Nephron (organoid): ENCODE data around the gene CCDC106.

ENCODE experiments used
- H3K27ac Mint-ChIP-seq, 3 experiments: 2 replicates each; pipeline ENCODE4 v1.8.0; 2020; ENCODE audit warnings: mixed read lengths in 3 of 3, mild to moderate bottlenecking in 2 of 3, moderate library complexity in 1 of 3
- H3K27me3 Mint-ChIP-seq: 2 replicates; pipeline ENCODE4 v1.8.0; 2021; ENCODE audit warnings: low read depth, mild to moderate bottlenecking, moderate library complexity, mixed read lengths
- H3K36me3 Mint-ChIP-seq: 2 replicates; pipeline ENCODE4 v1.8.0; 2020; ENCODE audit warnings: low read depth, mixed read lengths
- H3K4me1 Mint-ChIP-seq: 2 replicates; pipeline ENCODE4 v1.8.0; 2020; ENCODE audit warnings: mixed read lengths
- H3K4me3 Mint-ChIP-seq, 3 experiments: 2 replicates each; pipeline ENCODE4 v1.8.0; 2020; ENCODE audit warnings: mild to moderate bottlenecking in 3 of 3, mixed read lengths in 3 of 3, moderate library complexity in 2 of 3
- H3K9me3 Mint-ChIP-seq: 2 replicates; pipeline ENCODE4 v1.8.0; 2020; ENCODE audit warnings: mixed read lengths
- CTCF ChIP-seq, 3 experiments: fragments of 200-600 bp; sonication (generic); IDR thresholded peaks; one replicate each; pipeline ENCODE4 v1.5.0; 2021; ENCODE audit warnings: antibody characterized with exemption in 3 of 3; ENCODE audit not compliant: unreplicated experiment in 3 of 3

The CCDC106 gene

GRCh38 chr19:55650126-55650557 is 2.1 kb downstream of the CCDC106 start:
- Mint-ChIP-seq H3K4me3 (peak overlapping the region; percentile 78 to 87 (median 83)), H3K27ac (peak overlapping the region; percentile 70 to 91 (median 74)), H3K9me3 (no peaks in the 10 kb centered on the region), H3K4me1 (peaks cover 31% of the 10 kb centered on the region), H3K27me3 (no peaks in the 10 kb centered on the region), H3K36me3 (peaks cover 24% of the 10 kb centered on the region)
- no peak for TF ChIP-seq CTCF (IDR thresholded peaks at IDR 0.05; ENCODE audit: unreplicated experiment in 3 of 3)

GRCh38 chr19:55650602-55651230 is 2.7 kb downstream of the CCDC106 start:
- Mint-ChIP-seq H3K9me3 (no peaks in the 10 kb centered on the region), H3K4me1 (peaks cover 29% of the 10 kb centered on the region), H3K36me3 (peaks cover 18% of the 10 kb centered on the region), H3K4me3 (peak overlapping the region; percentile 78 to 87 (median 83)), H3K27me3 (no peaks in the 10 kb centered on the region), H3K27ac (peak overlapping the region; percentile 70 to 91 (median 74))
- TF ChIP-seq CTCF (IDR thresholded peaks at IDR 0.05; ENCODE audit: unreplicated experiment in 3 of 3), result no peak

- Mint-ChIP-seq H3K9me3 (no peaks in the 10 kb centered on the region), H3K27me3 (no peaks in the 10 kb centered on the region), H3K27ac (peak overlapping the region in 2 of 3 experiments; percentile 70 to 74), H3K36me3 (peaks cover 18% of the 10 kb centered on the region), H3K4me3 (peak overlapping the region; percentile 59 to 87 (median 83)), H3K4me1 (peaks cover 34% of the 10 kb centered on the region)
- TF ChIP-seq CTCF (IDR thresholded peaks at IDR 0.05; ENCODE audit: unreplicated experiment in 3 of 3), result no peak
Observed at GRCh38 chr19:55651236-55651635, 3.2 kb downstream of the CCDC106 start.

GRCh38 chr19:55652311-55653128 is 4.5 kb downstream of the CCDC106 start:
- Mint-ChIP-seq H3K27ac (no peak overlapping the region), H3K36me3 (peaks cover 11% of the 10 kb centered on the region), H3K4me1 (peaks cover 39% of the 10 kb centered on the region), H3K27me3 (no peaks in the 10 kb centered on the region), H3K9me3 (no peaks in the 10 kb centered on the region), H3K4me3 (peak overlapping the region; percentile 24 to 44 (median 41))
- no peak for TF ChIP-seq CTCF (IDR thresholded peaks at IDR 0.05; ENCODE audit: unreplicated experiment in 3 of 3)

- Mint-ChIP-seq H3K4me3 (peak overlapping the region; percentile 91 to 93 (median 92)), H3K27me3 (no peaks in the 10 kb centered on the region), H3K4me1 (peaks cover 40% of the 10 kb centered on the region), H3K9me3 (no peaks in the 10 kb centered on the region), H3K27ac (peak overlapping the region; percentile 98 to 99 (median 99)), H3K36me3 (peaks cover 16% of the 10 kb centered on the region)
- TF ChIP-seq CTCF (IDR thresholded peaks at IDR 0.05; ENCODE audit: unreplicated experiment in 3 of 3), result peak; percentile 99 to 100 (median 100)
Observed at GRCh38 chr19:55653651-55654322, 5.8 kb downstream of the CCDC106 start.
